Liver (tissue), 3 donors: ENCODE data around the gene TTC7B.

Experiments
- HNF4G ChIP-seq: IDR thresholded peaks from 2 replicates; pipeline ENCODE4 v1.6.1; 2016; ENCODE audit warnings: antibody characterized with exemption
- JUND ChIP-seq, 2 donors: IDR thresholded peaks; 2 replicates each; pipeline ENCODE4 v1.6.1; 2016; ENCODE audit warnings: antibody characterized with exemption in 2 of 2
- RAD21 ChIP-seq, 2 donors: IDR thresholded peaks; 2 replicates each; pipeline ENCODE4 v1.6.1; 2016; ENCODE audit warnings: antibody characterized with exemption in 2 of 2, mild to moderate bottlenecking in 2 of 2
- SP1 ChIP-seq: IDR thresholded peaks from 2 replicates; pipeline ENCODE4 v1.6.1; 2018; ENCODE audit warnings: antibody characterized with exemption, mild to moderate bottlenecking
- TAF1 ChIP-seq: conservative IDR thresholded peaks from 2 replicates; pipeline ENCODE4 v1.6.1; 2016; ENCODE audit warnings: antibody characterized with exemption, mild to moderate bottlenecking
- YY1 ChIP-seq: IDR thresholded peaks from 2 replicates; pipeline ENCODE4 v1.6.1; 2016; ENCODE audit warnings: antibody characterized with exemption, mild to moderate bottlenecking
- TF ChIP-seq, protein P1 (sequence below): fragments of 150-350 bp; IDR thresholded peaks from 2 replicates; pipeline ENCODE4 v1.5.1; 2017; ENCODE audit warnings: improper control_type of control experiment, low read depth, low read length; ENCODE audit not compliant: missing input control
- TF ChIP-seq, protein P2 (sequence below): IDR thresholded peaks from 2 replicates; pipeline ENCODE4 v1.6.1; 2016; ENCODE audit warnings: antibody characterized with exemption
- TF ChIP-seq, protein P3 (sequence below): IDR thresholded peaks from 2 replicates; pipeline ENCODE4 v1.6.1; 2016; ENCODE audit warnings: antibody characterized with exemption, mild to moderate bottlenecking
- donor health status: healthy.
- donor health status: healthy.

DNA sequence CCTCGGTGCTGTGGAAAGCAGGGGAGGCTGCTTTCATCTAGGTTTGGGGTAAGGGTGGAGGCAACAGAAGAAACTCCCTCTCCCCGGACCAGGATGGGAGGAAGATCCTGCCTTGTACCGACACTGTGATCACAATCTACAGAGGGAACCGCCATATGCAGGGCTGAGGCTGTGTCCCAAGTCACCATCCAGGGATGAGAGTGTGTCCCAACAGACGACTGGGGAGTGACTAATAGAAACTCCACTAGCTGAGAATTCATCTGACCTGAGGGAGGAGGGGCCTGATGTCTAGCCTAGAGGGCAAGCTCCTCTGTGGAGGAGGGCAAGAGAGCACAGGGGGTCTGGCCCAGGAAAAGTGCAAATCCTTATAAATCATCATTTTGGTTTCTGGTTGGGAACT lies 247.0 kb downstream of the TTC7B start:
- TF ChIP-seq, protein P1, sequence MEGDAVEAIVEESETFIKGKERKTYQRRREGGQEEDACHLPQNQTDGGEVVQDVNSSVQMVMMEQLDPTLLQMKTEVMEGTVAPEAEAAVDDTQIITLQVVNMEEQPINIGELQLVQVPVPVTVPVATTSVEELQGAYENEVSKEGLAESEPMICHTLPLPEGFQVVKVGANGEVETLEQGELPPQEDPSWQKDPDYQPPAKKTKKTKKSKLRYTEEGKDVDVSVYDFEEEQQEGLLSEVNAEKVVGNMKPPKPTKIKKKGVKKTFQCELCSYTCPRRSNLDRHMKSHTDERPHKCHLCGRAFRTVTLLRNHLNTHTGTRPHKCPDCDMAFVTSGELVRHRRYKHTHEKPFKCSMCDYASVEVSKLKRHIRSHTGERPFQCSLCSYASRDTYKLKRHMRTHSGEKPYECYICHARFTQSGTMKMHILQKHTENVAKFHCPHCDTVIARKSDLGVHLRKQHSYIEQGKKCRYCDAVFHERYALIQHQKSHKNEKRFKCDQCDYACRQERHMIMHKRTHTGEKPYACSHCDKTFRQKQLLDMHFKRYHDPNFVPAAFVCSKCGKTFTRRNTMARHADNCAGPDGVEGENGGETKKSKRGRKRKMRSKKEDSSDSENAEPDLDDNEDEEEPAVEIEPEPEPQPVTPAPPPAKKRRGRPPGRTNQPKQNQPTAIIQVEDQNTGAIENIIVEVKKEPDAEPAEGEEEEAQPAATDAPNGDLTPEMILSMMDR = no peak
- TF ChIP-seq, protein P2, sequence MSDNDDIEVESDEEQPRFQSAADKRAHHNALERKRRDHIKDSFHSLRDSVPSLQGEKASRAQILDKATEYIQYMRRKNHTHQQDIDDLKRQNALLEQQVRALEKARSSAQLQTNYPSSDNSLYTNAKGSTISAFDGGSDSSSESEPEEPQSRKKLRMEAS = no peak
- TF ChIP-seq, protein P3, sequence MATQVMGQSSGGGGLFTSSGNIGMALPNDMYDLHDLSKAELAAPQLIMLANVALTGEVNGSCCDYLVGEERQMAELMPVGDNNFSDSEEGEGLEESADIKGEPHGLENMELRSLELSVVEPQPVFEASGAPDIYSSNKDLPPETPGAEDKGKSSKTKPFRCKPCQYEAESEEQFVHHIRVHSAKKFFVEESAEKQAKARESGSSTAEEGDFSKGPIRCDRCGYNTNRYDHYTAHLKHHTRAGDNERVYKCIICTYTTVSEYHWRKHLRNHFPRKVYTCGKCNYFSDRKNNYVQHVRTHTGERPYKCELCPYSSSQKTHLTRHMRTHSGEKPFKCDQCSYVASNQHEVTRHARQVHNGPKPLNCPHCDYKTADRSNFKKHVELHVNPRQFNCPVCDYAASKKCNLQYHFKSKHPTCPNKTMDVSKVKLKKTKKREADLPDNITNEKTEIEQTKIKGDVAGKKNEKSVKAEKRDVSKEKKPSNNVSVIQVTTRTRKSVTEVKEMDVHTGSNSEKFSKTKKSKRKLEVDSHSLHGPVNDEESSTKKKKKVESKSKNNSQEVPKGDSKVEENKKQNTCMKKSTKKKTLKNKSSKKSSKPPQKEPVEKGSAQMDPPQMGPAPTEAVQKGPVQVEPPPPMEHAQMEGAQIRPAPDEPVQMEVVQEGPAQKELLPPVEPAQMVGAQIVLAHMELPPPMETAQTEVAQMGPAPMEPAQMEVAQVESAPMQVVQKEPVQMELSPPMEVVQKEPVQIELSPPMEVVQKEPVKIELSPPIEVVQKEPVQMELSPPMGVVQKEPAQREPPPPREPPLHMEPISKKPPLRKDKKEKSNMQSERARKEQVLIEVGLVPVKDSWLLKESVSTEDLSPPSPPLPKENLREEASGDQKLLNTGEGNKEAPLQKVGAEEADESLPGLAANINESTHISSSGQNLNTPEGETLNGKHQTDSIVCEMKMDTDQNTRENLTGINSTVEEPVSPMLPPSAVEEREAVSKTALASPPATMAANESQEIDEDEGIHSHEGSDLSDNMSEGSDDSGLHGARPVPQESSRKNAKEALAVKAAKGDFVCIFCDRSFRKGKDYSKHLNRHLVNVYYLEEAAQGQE = no peak
- no peak for TF ChIP-seq HNF4G
- no peak for TF ChIP-seq SP1
- TF ChIP-seq YY1 = no peak
- no peak for TF ChIP-seq RAD21 (IDR thresholded peaks at IDR 0.05)
- no peak for TF ChIP-seq TAF1
- no peak for TF ChIP-seq JUND (IDR thresholded peaks at IDR 0.05)
